GM18868 (cell line): Measurements from ENCODE around the gene WDR70.
"Not testable (repeated sequence)": the region's sequence is repeated elsewhere in the genome, so short reads cannot be mapped to it uniquely, and the experiment has no call there.

Experiments
- ATAC-seq: cut with Tn5 transposase; IDR thresholded peaks from one replicate; pipeline ENCODE4 v1.9.1; 2021; ENCODE audit warnings: mild to moderate bottlenecking, moderate library complexity; ENCODE audit not compliant: unreplicated experiment

WDR70 gene

GRCh38 chr5:37453252-37453651 is 74.1 kb downstream of the WDR70 start:
- ATAC-seq: not testable (repeated sequence)

- not testable (repeated sequence) for ATAC-seq
Observed at GRCh38 chr5:37454402-37455055, 75.4 kb downstream of the WDR70 start.

GRCh38 chr5:37463191-37464051 is 84.3 kb downstream of the WDR70 start:
- not testable (repeated sequence) for ATAC-seq

- not testable (repeated sequence) for ATAC-seq
Observed at GRCh38 chr5:37464581-37464980, 85.5 kb downstream of the WDR70 start.

- not testable (repeated sequence) for ATAC-seq
Observed at GRCh38 chr5:37469383-37469782, 90.3 kb downstream of the WDR70 start.

GRCh38 chr5:37471666-37472197 is 92.6 kb downstream of the WDR70 start:
- no peak for ATAC-seq

GRCh38 chr5:37477426-37477825 is 98.3 kb downstream of the WDR70 start:
- no peak for ATAC-seq

- ATAC-seq: no peak
Observed at GRCh38 chr5:37478121-37478894, 99.2 kb downstream of the WDR70 start.

GRCh38 chr5:37481395-37481794 is 102.3 kb downstream of the WDR70 start:
- ATAC-seq: not testable (repeated sequence)

- no peak for ATAC-seq
Observed at GRCh38 chr5:37490120-37490810, 111.1 kb downstream of the WDR70 start.

- ATAC-seq: no peak
Observed at GRCh38 chr5:37490931-37491330, 111.8 kb downstream of the WDR70 start.

GRCh38 chr5:37492778-37493555 is 113.8 kb downstream of the WDR70 start:
- no peak for ATAC-seq

GRCh38 chr5:37494756-37495155 is 115.6 kb downstream of the WDR70 start:
- ATAC-seq: no peak

GRCh38 chr5:37495210-37495609 is 116.1 kb downstream of the WDR70 start:
- ATAC-seq: no peak

- ATAC-seq: no peak
Observed at GRCh38 chr5:37495668-37496347, 116.7 kb downstream of the WDR70 start.

- no peak for ATAC-seq
Observed at GRCh38 chr5:37496902-37497445, 117.9 kb downstream of the WDR70 start.

GRCh38 chr5:37501152-37501551 is 122.0 kb downstream of the WDR70 start:
- no peak for ATAC-seq

GRCh38 chr5:37506241-37506640 is 127.1 kb downstream of the WDR70 start:
- no peak for ATAC-seq

GRCh38 chr5:37506722-37507121 is 127.6 kb downstream of the WDR70 start:
- no peak for ATAC-seq
